SJCRH30 (cell line): ENCODE results near the gene TRIM33. TPM values are rescaled to one million over a fixed set of nuclear protein-coding genes. Genes with fewer than 3 reads are reported as not detected.
"Not testable (repeated sequence)": the region's sequence is repeated elsewhere in the genome, so short reads cannot be mapped to it uniquely, and the experiment has no call there.

Experiments used
- DNase-seq, 2 experiments: peaks; one replicate each; pipeline ENCODE4 v3.0.0-alpha.2; 2015 to 2020
- H3K27ac ChIP-seq: fragments of 250-450 bp; sonication (Bioruptor Pico); 2 replicates; pipeline ENCODE4 v1.5.1; 2020; ENCODE audit warnings: mild to moderate bottlenecking, moderate library complexity
- H3K27me3 ChIP-seq: fragments of 250-450 bp; sonication (Bioruptor Pico); 2 replicates; pipeline ENCODE4 v1.5.1; 2020; ENCODE audit warnings: mild to moderate bottlenecking, moderate library complexity
- H3K36me3 ChIP-seq: fragments of 250-450 bp; sonication (Bioruptor Pico); 2 replicates; pipeline ENCODE4 v1.5.1; 2020; ENCODE audit warnings: mild to moderate bottlenecking, moderate library complexity
- H3K4me1 ChIP-seq: fragments of 250-450 bp; sonication (Bioruptor Pico); 2 replicates; pipeline ENCODE4 v1.5.1; 2020; ENCODE audit warnings: mild to moderate bottlenecking, moderate library complexity
- H3K4me3 ChIP-seq: fragments of 250-450 bp; sonication (Bioruptor Pico); 2 replicates; pipeline ENCODE4 v1.5.1; 2020; ENCODE audit warnings: mild to moderate bottlenecking, moderate library complexity
- H3K9me3 ChIP-seq: fragments of 250-450 bp; sonication (Bioruptor Pico); replicated peaks from 2 replicates; pipeline ENCODE4 v1.5.1; 2020; ENCODE audit warnings: mild to moderate bottlenecking, moderate library complexity
- total RNA-seq: library from RNA; depleted of rRNA; stranded (reverse); fragments of >200 nt; shearing (Covaris generic); gene quantifications from 2 replicates; pipeline ENCODE4 v1.2.3, GENCODE V29; 2014

Gene TRIM33
- total RNA-seq, 1 experiment from 2014 or later, result 37.7 TPM

DNA sequence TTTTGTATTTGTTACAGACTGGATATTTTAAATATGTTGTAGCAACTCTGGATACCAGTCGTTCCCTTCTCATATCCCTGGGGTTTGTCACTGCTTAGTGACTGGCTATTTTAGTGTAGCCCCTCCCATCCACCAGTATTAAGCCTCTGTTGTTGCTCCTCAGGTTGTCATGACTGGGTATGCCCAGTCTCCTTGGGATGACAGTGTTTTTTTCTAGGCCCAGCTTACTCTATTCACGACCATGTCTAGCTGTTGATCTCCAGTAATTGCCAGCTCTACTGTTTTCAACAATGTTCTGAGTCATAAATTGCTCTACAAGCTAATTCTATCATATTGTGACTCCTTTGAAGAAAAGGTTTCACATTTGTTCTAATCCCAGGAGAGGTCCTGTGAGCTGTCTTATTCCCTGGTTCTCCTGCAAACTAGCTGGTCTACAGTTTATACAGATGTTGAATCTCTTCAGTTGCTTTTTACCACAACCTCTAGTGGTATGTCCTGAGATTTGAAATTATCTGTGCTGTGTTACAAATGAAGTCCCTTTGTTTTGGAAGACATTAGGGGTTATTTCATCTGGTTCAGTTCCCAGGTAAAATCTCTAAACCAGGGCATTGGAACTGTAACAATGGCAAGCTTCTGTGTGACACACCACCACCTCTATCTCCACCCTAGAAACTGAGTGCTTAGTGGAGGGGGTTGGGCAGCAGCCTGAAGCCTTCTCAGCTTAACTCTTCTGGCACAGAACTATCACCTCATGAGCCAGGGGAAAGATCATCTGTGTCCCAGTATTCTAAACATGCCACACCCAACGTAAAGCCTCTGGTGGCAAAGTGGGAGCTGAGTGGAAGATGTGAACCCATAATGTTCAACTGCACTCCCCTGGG, 124.6 kb downstream of the TRIM33 start:
- no peaks in the 10 kb centered on the region for H3K4me1 ChIP-seq
- H3K36me3 ChIP-seq, result no peaks in the 10 kb centered on the region
- no peak overlapping the region for H3K27ac ChIP-seq
- no peak overlapping the region for H3K4me3 ChIP-seq
- DNase-seq, result no peak
- no peaks in the 10 kb centered on the region for H3K27me3 ChIP-seq
- H3K9me3 ChIP-seq, result no peaks in the 10 kb centered on the region

DNA sequence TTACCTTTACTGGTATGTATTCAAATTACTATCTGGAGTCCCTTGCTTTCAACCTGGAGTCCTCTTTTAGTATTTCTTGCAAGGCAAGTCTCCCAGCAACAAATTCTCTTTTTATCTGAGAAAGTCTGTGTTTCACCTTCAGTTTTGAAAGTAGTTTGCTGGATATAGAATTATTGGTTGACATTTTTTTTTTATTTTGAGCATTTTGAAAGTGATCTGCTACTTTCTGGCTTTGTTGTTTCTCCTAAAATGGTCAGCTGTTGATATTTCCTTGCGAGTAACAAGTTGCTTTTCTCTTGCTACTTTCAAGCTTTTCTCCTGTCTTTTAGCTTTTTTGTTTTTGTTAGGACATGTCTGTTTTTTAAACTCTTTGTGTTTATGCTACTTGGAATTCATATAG, 126.1 kb downstream of the TRIM33 start:
- Histone ChIP-seq H3K27me3 (no peaks in the 10 kb centered on the region), H3K27ac (no peak overlapping the region), H3K9me3 (0 out of 2 replicates have a peak, but pooled peaks cover 2% of the 10 kb centered on the region), H3K4me3 (no peak overlapping the region), H3K4me1 (no peaks in the 10 kb centered on the region), H3K36me3 (no peaks in the 10 kb centered on the region)
- DNase-seq, result no peak

DNA sequence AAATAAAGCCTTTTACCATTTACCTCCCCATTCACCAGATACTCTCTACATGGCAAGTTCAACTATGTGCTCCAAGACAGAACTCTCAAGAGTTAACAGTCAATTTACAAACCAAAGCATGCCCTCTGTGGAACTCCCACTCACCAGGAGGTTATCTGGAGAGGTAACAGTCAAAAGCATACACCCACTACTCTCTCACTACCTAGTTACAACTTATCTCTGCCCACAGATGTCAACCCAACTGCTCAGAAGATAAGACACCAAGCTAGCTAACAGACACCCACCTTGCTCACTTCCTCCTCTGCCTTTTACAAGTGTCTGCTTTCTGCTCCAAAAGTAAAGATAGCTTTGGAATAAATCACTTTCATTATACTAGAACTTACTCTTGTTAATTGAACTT, 131.0 kb downstream of the TRIM33 start:
- no peaks in the 10 kb centered on the region; the same call in 1 of the 2 replicates for H3K27me3 ChIP-seq
- no peak overlapping the region for H3K27ac ChIP-seq
- peaks cover 6% of the 10 kb centered on the region; the same call in 1 of the 2 replicates for H3K9me3 ChIP-seq
- no peaks in the 10 kb centered on the region for H3K36me3 ChIP-seq
- no peaks in the 10 kb centered on the region for H3K4me1 ChIP-seq
- no peak overlapping the region for H3K4me3 ChIP-seq
- no peak for DNase-seq

DNA sequence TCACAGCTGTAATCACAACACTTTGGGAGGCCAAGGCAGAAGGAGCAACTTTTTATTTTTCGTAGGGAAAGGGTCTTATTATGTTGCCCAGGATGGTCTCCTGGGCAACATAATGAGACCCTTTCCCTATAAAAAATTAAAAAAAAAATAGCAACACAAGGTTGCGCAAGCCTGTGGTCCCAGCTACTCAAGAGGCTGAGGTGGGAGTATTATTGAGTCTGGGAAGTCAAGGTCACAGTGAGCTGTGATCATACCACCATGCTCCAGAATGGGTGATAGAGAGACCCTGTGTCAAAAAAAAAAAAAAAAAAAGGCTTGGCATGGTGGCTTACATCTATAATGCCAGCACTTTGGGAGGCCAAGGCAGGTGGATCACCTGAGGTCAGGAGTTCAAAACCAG, 131.6 kb downstream of the TRIM33 start:
- Histone ChIP-seq H3K36me3 (no peaks in the 10 kb centered on the region), H3K4me3 (no peak overlapping the region), H3K27me3 (no peaks in the 10 kb centered on the region; the same call in 1 of the 2 replicates), H3K4me1 (no peaks in the 10 kb centered on the region), H3K27ac (no peak overlapping the region), H3K9me3 (peaks cover 7% of the 10 kb centered on the region)
- no peak for DNase-seq

DNA sequence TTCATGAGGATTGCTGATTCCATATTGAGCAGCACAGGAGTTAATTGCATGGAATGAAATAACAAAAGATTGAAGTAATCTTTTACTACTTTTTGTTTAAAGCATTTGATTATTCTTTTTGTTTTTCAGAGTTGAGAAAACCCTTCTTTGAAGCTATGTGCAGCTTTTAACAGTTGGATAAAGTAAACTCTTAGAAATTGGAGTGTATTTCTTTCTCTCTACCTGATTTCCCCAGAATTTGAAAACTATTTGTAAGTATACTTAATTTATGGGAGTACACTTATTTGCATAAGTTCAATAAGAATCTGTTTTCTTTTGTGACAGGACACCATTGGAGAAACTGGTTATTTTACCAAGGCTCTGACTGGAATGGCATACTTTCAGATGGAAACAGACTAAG, 133.6 kb downstream of the TRIM33 start:
- H3K4me3 ChIP-seq, result no peak overlapping the region
- peaks cover 9% of the 10 kb centered on the region for H3K9me3 ChIP-seq
- DNase-seq, result no peak

DNA sequence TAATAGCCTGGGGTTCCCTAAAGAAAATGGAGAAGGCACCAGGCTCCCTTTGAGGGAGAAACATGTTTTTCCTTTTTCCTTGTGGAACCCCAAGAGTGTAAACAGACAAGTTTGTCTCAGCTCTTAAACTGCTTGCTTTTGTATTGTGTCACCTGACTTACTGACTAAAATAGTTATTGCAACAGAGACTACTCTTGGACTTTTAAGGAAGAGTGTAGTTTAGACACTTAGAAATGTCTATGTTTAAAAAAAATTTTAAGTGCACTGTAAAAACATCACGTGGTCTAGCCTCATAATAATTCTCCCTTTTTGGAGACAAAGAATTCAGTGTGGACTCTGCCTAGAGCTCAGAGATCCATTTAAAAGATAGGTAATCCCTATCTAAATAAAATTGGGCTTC, 141.1 kb downstream of the TRIM33 start:
- Histone ChIP-seq H3K27me3 (no peaks in the 10 kb centered on the region), H3K36me3 (no peaks in the 10 kb centered on the region), H3K9me3 (peaks cover 3% of the 10 kb centered on the region), H3K27ac (no peak overlapping the region), H3K4me3 (no peak overlapping the region), H3K4me1 (no peaks in the 10 kb centered on the region)
- no peak for DNase-seq

More for the DNA sequence above, 133.6 kb downstream of the TRIM33 start:
- no peaks in the 10 kb centered on the region; the same call in 1 of the 2 replicates for H3K27me3 ChIP-seq
- no peak overlapping the region for H3K27ac ChIP-seq
- no peaks in the 10 kb centered on the region for H3K36me3 ChIP-seq
- no peaks in the 10 kb centered on the region for H3K4me1 ChIP-seq

DNA sequence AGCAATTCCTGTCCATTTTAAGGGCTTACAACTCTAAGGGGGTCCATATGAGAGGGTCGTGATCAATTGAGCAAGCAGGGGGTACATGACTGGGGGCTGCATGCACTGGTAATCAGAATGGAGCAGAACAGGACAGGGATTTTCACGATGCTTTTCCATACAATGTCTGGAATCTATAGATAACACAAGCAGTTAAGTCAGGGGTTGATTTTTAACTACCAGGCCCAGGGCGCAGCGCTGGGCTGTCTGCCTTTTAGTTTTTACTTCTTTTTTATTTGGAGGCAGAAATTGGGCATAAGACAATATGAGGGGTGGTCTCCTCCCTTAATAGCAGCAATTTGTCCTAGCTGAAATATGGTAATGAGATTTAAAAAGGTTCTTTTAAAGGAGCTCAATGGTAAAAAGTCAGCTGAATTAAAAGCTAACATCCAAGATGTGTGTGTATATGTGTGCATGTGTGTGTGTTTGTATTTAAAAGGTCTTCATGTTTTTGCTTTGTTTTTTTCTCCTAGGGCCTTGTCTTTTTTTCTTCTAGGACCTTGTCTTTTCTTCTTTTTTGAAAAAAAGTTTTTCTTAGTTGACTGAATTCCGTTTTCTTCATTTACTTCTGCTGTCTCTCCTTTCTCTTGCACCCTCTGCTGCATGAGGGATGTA, 141.6 kb downstream of the TRIM33 start:
- DNase-seq, H3K4me1 ChIP-seq, H3K4me3 ChIP-seq, H3K27me3 ChIP-seq, H3K36me3 ChIP-seq, H3K27ac ChIP-seq, H3K9me3 ChIP-seq: not testable (repeated sequence)

DNA sequence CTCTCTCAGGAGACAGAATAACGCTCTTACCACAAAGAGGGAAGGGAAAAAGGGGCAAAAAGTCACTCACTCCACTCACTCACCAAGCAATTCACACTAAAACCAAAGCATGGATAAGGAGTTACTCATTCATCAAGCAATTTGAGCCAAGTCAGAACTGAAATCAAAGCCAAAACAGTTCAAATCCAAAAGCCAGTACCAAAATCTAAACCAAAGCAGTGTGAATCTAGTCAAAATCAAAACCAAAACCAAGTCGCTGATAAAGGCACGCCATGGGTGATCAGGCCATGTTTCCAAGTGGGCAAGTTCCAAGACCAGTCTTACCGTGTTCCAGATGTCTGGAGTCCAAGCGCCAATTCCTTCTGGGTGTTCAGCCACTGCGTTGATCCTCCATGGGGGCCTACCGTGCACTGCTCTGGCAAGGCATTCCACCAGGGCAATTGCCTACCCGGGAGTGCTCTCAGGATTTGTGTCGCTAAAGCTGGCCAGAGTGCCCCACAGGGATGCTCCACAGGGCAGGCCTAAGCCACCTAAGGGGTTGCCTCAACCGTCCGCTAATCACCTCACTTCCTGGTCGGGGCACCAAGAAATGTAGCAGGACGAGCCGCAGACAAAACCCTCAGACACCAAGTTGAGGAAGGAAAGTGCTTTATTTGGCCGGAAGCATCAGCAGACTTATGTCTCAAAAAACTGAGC, 142.3 kb downstream of the TRIM33 start:
- H3K27me3 ChIP-seq, result no peaks in the 10 kb centered on the region
- H3K9me3 ChIP-seq, result no peaks in the 10 kb centered on the region
- no peaks in the 10 kb centered on the region for H3K36me3 ChIP-seq
- DNase-seq, result no peak
- H3K4me3 ChIP-seq, result no peak overlapping the region
- H3K27ac ChIP-seq, result no peak overlapping the region
- H3K4me1 ChIP-seq, result no peaks in the 10 kb centered on the region

DNA sequence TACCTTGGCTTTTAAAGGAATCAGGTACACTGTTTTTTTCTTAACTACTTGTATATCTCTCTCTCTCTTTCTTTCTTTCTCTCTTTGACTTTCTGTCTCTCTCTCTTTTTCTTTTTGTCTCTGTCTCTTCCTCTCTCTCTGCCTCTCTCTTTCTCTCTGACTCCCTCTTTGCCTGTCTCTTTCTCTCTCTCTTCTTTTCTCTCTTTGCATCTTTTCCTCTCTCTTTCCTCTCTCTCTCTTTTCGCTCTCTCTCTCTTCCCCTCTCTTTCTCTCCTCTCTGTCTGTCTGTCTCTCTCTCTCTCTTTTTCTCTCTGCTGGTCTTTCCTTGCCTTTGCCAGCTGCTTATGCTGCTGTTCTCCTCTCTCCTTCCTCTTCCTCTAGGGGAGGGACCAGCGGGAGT, 143.2 kb downstream of the TRIM33 start:
- Histone ChIP-seq H3K9me3 (peaks cover 9% of the 10 kb centered on the region), H3K27ac (no peak overlapping the region), H3K4me1 (no peaks in the 10 kb centered on the region), H3K36me3 (no peaks in the 10 kb centered on the region), H3K4me3 (no peak overlapping the region), H3K27me3 (no peaks in the 10 kb centered on the region)
- no peak for DNase-seq

DNA sequence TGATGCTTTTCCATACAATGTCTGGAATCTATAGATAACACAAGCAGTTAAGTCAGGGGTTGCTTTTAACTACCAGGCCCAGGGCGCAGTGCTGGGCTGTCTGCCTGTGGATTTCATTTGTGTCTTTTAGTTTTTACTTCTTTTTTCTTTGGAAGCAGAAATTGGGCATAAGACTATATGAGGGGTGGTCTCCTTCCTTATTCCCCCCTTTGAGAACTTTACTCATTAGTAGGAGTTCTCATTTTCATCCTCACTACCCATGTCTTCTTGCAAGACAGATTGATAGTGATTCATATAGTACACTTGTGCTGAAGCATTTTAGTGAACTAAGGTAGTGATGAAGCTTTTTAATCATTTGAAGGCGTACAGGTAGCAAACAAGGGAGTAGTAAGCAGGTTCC, 147.8 kb downstream of the TRIM33 start:
- not testable (repeated sequence) for H3K27ac ChIP-seq, DNase-seq, H3K36me3 ChIP-seq, H3K4me1 ChIP-seq, H3K4me3 ChIP-seq, H3K27me3 ChIP-seq
- H3K9me3 ChIP-seq, result peaks cover 14% of the 10 kb centered on the region

DNA sequence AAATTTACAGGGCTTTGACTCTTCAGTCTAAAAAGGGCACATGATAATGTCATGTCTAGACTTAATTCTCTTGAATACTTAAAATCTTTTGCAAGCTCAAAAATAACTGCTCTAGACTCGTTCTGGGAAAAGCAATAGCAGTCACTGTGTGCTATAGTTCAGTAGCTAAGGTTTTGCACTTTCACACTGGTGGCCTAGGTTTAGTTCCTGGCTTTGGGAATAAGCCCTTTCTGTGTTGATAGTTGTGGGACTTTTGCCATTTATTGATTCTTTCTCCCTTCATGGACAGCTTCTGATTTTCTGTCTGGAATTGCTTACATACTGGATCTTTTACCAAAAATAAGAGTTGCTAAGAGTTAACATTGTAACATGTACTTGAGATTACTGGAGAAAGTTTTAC, 151.2 kb downstream of the TRIM33 start:
- no peaks in the 10 kb centered on the region for H3K4me1 ChIP-seq
- no peak overlapping the region for H3K4me3 ChIP-seq
- DNase-seq, result no peak

DNA sequence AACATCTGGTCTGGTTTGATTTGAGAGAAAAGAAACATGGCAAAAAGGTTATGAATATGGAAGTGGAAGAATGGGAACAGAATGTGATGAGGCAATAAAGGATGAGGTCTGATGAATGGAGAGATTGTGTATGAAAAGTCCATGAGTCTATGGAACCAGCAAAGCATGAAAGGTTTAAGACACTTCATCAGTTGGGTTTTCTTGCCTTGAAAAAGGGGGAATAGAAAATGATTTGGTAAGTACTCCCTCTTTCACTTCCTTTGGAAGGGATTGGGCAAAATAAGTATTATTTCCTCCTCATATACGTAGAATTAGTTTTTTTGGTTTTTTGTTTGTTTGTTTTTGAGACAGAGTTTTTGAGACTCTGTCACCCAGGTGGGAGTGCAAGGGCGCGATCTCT, 155.8 kb downstream of the TRIM33 start:
- Histone ChIP-seq H3K36me3 (no peaks in the 10 kb centered on the region), H3K4me3 (no peak overlapping the region), H3K9me3 (no peaks in the 10 kb centered on the region), H3K27ac (no peak overlapping the region), H3K27me3 (no peaks in the 10 kb centered on the region), H3K4me1 (peaks cover 9% of the 10 kb centered on the region; the same call in 1 of the 2 replicates)
- no peak for DNase-seq

More for the DNA sequence above, 151.2 kb downstream of the TRIM33 start:
- Histone ChIP-seq H3K27me3 (no peaks in the 10 kb centered on the region), H3K9me3 (peaks cover 14% of the 10 kb centered on the region), H3K36me3 (no peaks in the 10 kb centered on the region), H3K27ac (no peak overlapping the region)

DNA sequence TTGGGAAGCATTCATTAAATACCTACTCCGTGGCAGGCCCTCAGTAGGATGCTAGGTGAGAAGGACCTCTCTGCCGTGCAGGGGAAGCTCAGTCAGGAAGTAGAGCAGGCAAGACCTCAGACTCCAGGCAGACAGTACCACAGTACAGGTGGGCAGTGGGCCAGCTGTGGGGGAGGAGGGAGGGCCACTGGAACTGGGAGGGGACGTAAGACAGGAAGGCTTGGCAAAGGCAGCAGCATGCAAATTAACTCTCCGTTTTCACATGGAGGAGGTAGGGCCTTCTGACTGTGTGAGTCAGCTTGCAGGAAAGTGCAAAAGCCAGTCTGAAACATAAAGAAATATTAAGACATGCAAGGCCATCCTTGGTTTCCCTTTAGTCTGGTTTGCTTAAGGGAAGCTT, 157.7 kb downstream of the TRIM33 start:
- Histone ChIP-seq H3K4me1 (peaks cover 9% of the 10 kb centered on the region; the same call in 1 of the 2 replicates), H3K27ac (no peak overlapping the region), H3K36me3 (no peaks in the 10 kb centered on the region), H3K27me3 (no peaks in the 10 kb centered on the region), H3K4me3 (peak overlapping the region; percentile 10), H3K9me3 (no peaks in the 10 kb centered on the region)
- DNase-seq, result peak; percentile 60 to 67

DNA sequence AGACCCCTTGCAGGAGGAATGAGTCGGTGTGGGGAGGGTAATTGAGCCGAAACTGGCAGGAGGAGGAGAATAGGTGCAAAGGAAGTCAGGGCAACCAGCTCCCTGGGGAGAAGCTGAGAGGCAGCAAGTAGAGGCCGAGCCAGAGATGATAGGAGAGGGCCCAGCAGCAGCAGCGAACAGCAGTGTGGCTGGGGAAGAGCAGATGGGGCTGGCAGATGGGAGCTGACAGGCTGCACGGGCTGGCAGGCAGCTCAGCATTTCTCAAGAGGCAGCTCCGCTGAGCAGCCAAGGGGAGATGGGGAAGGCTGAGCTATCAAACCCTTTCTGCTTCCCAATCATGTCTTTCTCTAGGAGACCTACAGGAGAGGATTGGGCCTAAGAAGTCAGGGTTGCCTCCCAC, 158.2 kb downstream of the TRIM33 start:
- H3K4me3 ChIP-seq, result peak overlapping the region; percentile 10; the same call in 1 of the 2 replicates
- peaks cover 9% of the 10 kb centered on the region; the same call in 1 of the 2 replicates for H3K4me1 ChIP-seq
- H3K36me3 ChIP-seq, result no peaks in the 10 kb centered on the region
- no peaks in the 10 kb centered on the region for H3K27me3 ChIP-seq
- DNase-seq, result peak in 1 of 2 experiments; percentile 44
- no peak overlapping the region for H3K27ac ChIP-seq
- H3K9me3 ChIP-seq, result no peaks in the 10 kb centered on the region
